SK-N-SH (cell line): Measurements from ENCODE around the gene PPP6R2. TPM values are rescaled to one million over a fixed set of nuclear protein-coding genes. Genes with fewer than 3 reads are reported as not detected.

ENCODE experiments used
- CTCF ChIA-PET: fragments of 300-600, 350-600 bp; formaldehyde crosslinking; extraction: SDS; loops from one replicate; lab custom pipeline; 2021; lab: Yijun Ruan, JAX
- POLR2A ChIA-PET: fragments of 350-600 bp; sonication (Branson Sonifier 250); formaldehyde crosslinking; extraction: SDS; loops from one replicate; lab custom pipeline; 2020; ENCODE audit warnings: antibody characterized with exemption, inconsistent platforms; lab: Yijun Ruan, JAX
- DNase-seq: peaks from one replicate; pipeline ENCODE4 v3.0.0; 2012
- H2AFZ ChIP-seq: fragments of 200-600 bp; sonication (generic); 2 replicates; pipeline ENCODE4 v1.8.1; 2016; ENCODE audit warnings: antibody characterized with exemption, mild to moderate bottlenecking, low read depth
- H3F3A ChIP-seq: fragments of 200-600 bp; sonication (generic); replicated peaks from 2 replicates; pipeline ENCODE3; 2016; ENCODE audit warnings: antibody characterized with exemption, mild to moderate bottlenecking; ENCODE audit not compliant: insufficient read depth
- H3K27ac ChIP-seq, 2 experiments: fragments of 200-500 bp in 1 of 2; fragments of 200-600 bp in 1 of 2; sonication (Bioruptor generic) in 1 of 2; sonication (generic), shearing (Covaris generic) in 1 of 2; 2 replicates each; pipeline versions ENCODE4 v1.5.1 to v1.6.1; 2014 to 2016; ENCODE audit warnings: low read depth in 2 of 2, inconsistent platforms in 1 of 2, low read length in 1 of 2, mild to moderate bottlenecking in 1 of 2, mixed read lengths in 1 of 2
- H3K27me3 ChIP-seq: fragments of 200-600 bp; sonication (generic), shearing (Covaris generic); 2 replicates; pipeline ENCODE4 v1.6.1; 2016; ENCODE audit warnings: mixed run types; ENCODE audit not compliant: insufficient read depth
- H3K36me3 ChIP-seq, 2 experiments: fragments of 200-500 bp in 1 of 2; fragments of 200-600 bp in 1 of 2; sonication (Bioruptor generic) in 1 of 2; sonication (generic) in 1 of 2; replicated peaks in 1 of 2; 2 replicates each; pipeline versions ENCODE3 to v1.5.1; 2014 to 2016; ENCODE audit warnings: low read length in 1 of 2, mild to moderate bottlenecking in 1 of 2; ENCODE audit not compliant: insufficient read depth in 2 of 2, control insufficient read depth in 1 of 2
- H3K4me1 ChIP-seq, 2 experiments: fragments of 200-500 bp in 1 of 2; fragments of 200-600 bp in 1 of 2; sonication (Bioruptor generic) in 1 of 2; sonication (generic), shearing (Covaris generic) in 1 of 2; 2 replicates each; pipeline versions ENCODE4 v1.5.1 to v1.6.1; 2014 to 2016; ENCODE audit warnings: low read depth in 1 of 2, low read length in 1 of 2, mixed run types in 1 of 2; ENCODE audit not compliant: insufficient read depth in 2 of 2, control insufficient read depth in 1 of 2
- H3K4me2 ChIP-seq: fragments of 200-600 bp; sonication (generic), shearing (Covaris generic); 2 replicates; pipeline ENCODE4 v1.6.1; 2017; ENCODE audit warnings: mixed run types
- H3K4me3 ChIP-seq, 2 experiments: fragments of 200-500 bp in 1 of 2; fragments of 200-600 bp in 1 of 2; sonication (Bioruptor generic) in 1 of 2; sonication (generic), shearing (Covaris generic) in 1 of 2; 2 replicates each; pipeline versions ENCODE4 v1.5.1 to v1.8.1; 2014 to 2016; ENCODE audit warnings: low read depth in 2 of 2, inconsistent platforms in 1 of 2, low read length in 1 of 2, mild to moderate bottlenecking in 1 of 2, mixed read lengths in 1 of 2, moderate library complexity in 1 of 2
- H3K79me2 ChIP-seq: fragments of 200-600 bp; sonication (generic); 2 replicates; pipeline ENCODE4 v1.8.1; 2017; ENCODE audit warnings: mild to moderate bottlenecking; ENCODE audit not compliant: insufficient read depth
- H3K9ac ChIP-seq: fragments of 200-600 bp; sonication (generic); 2 replicates; pipeline ENCODE4 v1.6.1; 2017; ENCODE audit warnings: mixed run types
- H3K9me2 ChIP-seq: fragments of 200-600 bp; sonication (generic); 2 replicates; pipeline ENCODE4 v1.6.1; 2017; ENCODE audit warnings: mixed run types
- H3K9me3 ChIP-seq: fragments of 200-600 bp; sonication (generic); 2 replicates; pipeline ENCODE4 v1.6.1; 2017; ENCODE audit warnings: mixed run types, mild to moderate bottlenecking, moderate library complexity
- H4K20me1 ChIP-seq: fragments of 200-600 bp; sonication (generic); 2 replicates; pipeline ENCODE4 v1.6.1; 2017; ENCODE audit warnings: mild to moderate bottlenecking, mixed run types; ENCODE audit not compliant: insufficient read depth
- CHD2 ChIP-seq: fragments of 150-350 bp; IDR thresholded peaks from 2 replicates; pipeline ENCODE4 v1.6.1; 2018; ENCODE audit warnings: low read length; ENCODE audit not compliant: partially characterized antibody
- CTCF ChIP-seq: fragments of 200-600 bp; sonication (generic); IDR thresholded peaks from 2 replicates; pipeline ENCODE4 v1.6.1; 2017; ENCODE audit warnings: antibody characterized with exemption, mild to moderate bottlenecking, moderate library complexity
- EP300 ChIP-seq, 2 experiments: IDR thresholded peaks; 2 replicates each; pipeline versions ENCODE4 v1.4.0 to v1.6.1; 2012; ENCODE audit warnings: borderline replicate concordance in 1 of 2, low read depth in 1 of 2, low read length in 1 of 2
- FOXJ3 ChIP-seq: sonication (generic); formaldehyde crosslinking; IDR thresholded peaks from 2 replicates; pipeline ENCODE4 v1.5.1; 2020; ENCODE audit warnings: mild to moderate bottlenecking, missing genetic modification reagents
- GABPA ChIP-seq: IDR thresholded peaks from 2 replicates; pipeline ENCODE4 v1.4.0; 2012; ENCODE audit warnings: low read depth, mild to moderate bottlenecking
- GATA2 ChIP-seq: sonication (generic); formaldehyde crosslinking; IDR thresholded peaks from 2 replicates; pipeline ENCODE4 v1.5.0; 2020; ENCODE audit warnings: mild to moderate bottlenecking, missing genetic modification reagents
- IRF3 ChIP-seq: fragments of 150-350 bp; IDR thresholded peaks from 2 replicates; pipeline ENCODE4 v1.6.1; 2016; ENCODE audit warnings: mild to moderate bottlenecking, low read depth, low read length
- JUND ChIP-seq: IDR thresholded peaks from 2 replicates; pipeline ENCODE4 v1.4.0; 2012
- MAX ChIP-seq: IDR thresholded peaks from 2 replicates; pipeline ENCODE4 v1.4.0; 2012; ENCODE audit warnings: low read depth
- MEF2A ChIP-seq: IDR thresholded peaks from 2 replicates; pipeline ENCODE4 v1.4.0; 2012; ENCODE audit warnings: low read depth, borderline replicate concordance
- NFIC ChIP-seq: IDR thresholded peaks from 2 replicates; pipeline ENCODE4 v1.4.0; 2012; ENCODE audit warnings: borderline replicate concordance
- NRF1 ChIP-seq: IDR thresholded peaks from 2 replicates; pipeline ENCODE4 v1.6.1; 2012; ENCODE audit warnings: low read depth, mild to moderate bottlenecking, low read length
- PBX3 ChIP-seq: IDR thresholded peaks from 2 replicates; pipeline ENCODE4; 2012
- RAD21 ChIP-seq: IDR thresholded peaks from 2 replicates; pipeline ENCODE4 v1.6.1; 2012; ENCODE audit warnings: mild to moderate bottlenecking, low read length
- RCOR1 ChIP-seq: fragments of 150-350 bp; IDR thresholded peaks from 2 replicates; pipeline ENCODE4 v1.6.1; 2017; ENCODE audit warnings: antibody characterized with exemption, low read length
- RXRA ChIP-seq: IDR thresholded peaks from 2 replicates; pipeline ENCODE4 v1.4.0; 2012; ENCODE audit warnings: low read depth, mild to moderate bottlenecking, borderline replicate concordance
- SIN3A ChIP-seq: IDR thresholded peaks from 2 replicates; pipeline ENCODE4 v1.6.1; 2012; ENCODE audit warnings: low read depth, mild to moderate bottlenecking, low read length, moderate library complexity, borderline replicate concordance
- TCF12 ChIP-seq: IDR thresholded peaks from 2 replicates; pipeline ENCODE4 v1.4.0; 2012
- USF1 ChIP-seq: IDR thresholded peaks from 2 replicates; pipeline ENCODE4 v1.4.0; 2012; ENCODE audit warnings: low read depth, borderline replicate concordance
- WGBS: methylation state at CpG from one replicate; pipeline ENCODE4 v1.1.6; 2017; ENCODE audit warnings: low lambda C conversion rate; 5-methylcytosine and 5-hydroxymethylcytosine counted together
- polyA plus RNA-seq, 3 experiments: library from polyadenylated mRNA; depleted of rRNA; stranded (reverse); fragments of >200 nt; gene quantifications; 2 replicates each; pipeline ENCODE4 v1.2.3, GENCODE V29; 2012

PPP6R2 gene
- polyA plus RNA-seq, 1 of the 3 experiments (the other 2 are of a cell fraction): 45.7 TPM

GRCh38 chr22:50307890-50308596 is 35.1 kb upstream of the PPP6R2 start:
- Histone ChIP-seq H3K4me2 (peak overlapping the region; percentile 62; the same call in 1 of the 2 replicates), H3K4me1 (peaks cover 29 to 43% of the 10 kb centered on the region in 2 experiments; a peak in 3 of 4 replicates)

More at GRCh38 chr22:50307890-50308596, 35.1 kb upstream of the PPP6R2 start:
- POLR2A ChIA-PET: interaction anchor here (0.6 to 1.1 kb wide), 2 partner anchors 13 to 19 kb away, joined by 5 to 7 read pairs; partner anchors contain the start of gene DENND6B
- H3K36me3 ChIP-seq: peaks cover 3 to 7% of the 10 kb centered on the region in 2 experiments
- TF ChIP-seq PBX3 (no peak), GABPA (no peak), RCOR1 (no peak), CTCF (no peak), RAD21 (no peak), FOXJ3 (CRISPR knock-in tag) (no peak), IRF3 (no peak), CHD2 (no peak), JUND (no peak), GATA2 (CRISPR knock-in tag) (no peak), SIN3A (no peak), MEF2A (no peak), NRF1 (no peak), NFIC (no peak), EP300 (IDR thresholded peaks at IDR 0.05; ENCODE audit: borderline replicate concordance in 1 of 2, low read depth in 1 of 2, low read length in 1 of 2) (no peak), USF1 (no peak), MAX (no peak), RXRA (no peak), TCF12 (no peak)
- TF ChIP-seq, all 33 proteins: peak for 0
- CTCF ChIA-PET: interaction anchor here (0.6 to 1.5 kb wide), 4 partner anchors 18 to 65 kb away, joined by 3 to 5 read pairs (median 3); partner anchors contain the start of gene DENND6B
- Histone ChIP-seq H2AFZ (no peak overlapping the region), H3K79me2 (peaks cover 39% of the 10 kb centered on the region), H3K27ac (peak overlapping the region; percentile 72 to 85), H3K9me2 (no peaks in the 10 kb centered on the region), H3F3A (peaks cover 21% of the 10 kb centered on the region), H3K27me3 (no peaks in the 10 kb centered on the region), H4K20me1 (peaks cover 13% of the 10 kb centered on the region), H3K9ac (no peak overlapping the region), H3K9me3 (no peaks in the 10 kb centered on the region), H3K4me3 (no peak overlapping the region)
- WGBS: 59% methylated on average over 7 of the region's 19 CpGs
- DNase-seq: no peak
